ENCODE results near the gene E4F1. TPM values are rescaled to one million over a fixed set of nuclear protein-coding genes. Genes with fewer than 3 reads are reported as not detected.

E4F1 gene
- total RNA-seq, 1 experiment from 2014 or later = 34.4 TPM

DNA sequence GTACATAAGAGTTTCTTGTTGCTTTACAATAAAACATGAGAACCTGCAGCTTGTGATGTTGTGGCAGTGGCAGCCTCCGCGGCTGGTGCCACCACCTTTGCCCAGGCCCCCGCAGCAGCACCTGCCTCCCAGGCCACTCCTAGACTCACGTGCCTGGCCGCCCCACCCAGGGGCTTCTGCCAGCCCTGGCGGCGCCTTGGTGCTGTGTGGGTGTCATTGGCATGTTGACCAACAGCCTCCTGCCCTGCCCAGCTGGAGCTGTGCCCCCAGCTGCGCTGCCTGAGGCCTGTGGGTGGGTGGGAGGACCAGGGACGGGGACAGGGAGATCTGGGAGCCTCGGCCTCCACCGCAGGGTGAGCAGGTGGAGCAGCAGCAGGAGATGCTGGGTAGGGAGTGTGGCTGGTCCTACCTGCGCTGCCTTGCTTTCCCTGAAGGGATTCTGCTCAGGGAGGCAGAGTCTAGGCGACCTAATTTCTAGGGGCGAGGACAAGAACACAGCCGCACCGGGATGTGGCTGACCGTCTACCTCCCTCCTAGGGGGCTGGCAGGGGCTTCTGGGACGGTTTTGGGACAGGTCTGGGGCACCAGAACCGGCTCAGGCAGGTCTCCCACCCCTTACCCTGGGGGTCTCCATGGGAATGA, 12.4 kb downstream of the E4F1 start (continued):
- TF ChIP-seq, protein P1, sequence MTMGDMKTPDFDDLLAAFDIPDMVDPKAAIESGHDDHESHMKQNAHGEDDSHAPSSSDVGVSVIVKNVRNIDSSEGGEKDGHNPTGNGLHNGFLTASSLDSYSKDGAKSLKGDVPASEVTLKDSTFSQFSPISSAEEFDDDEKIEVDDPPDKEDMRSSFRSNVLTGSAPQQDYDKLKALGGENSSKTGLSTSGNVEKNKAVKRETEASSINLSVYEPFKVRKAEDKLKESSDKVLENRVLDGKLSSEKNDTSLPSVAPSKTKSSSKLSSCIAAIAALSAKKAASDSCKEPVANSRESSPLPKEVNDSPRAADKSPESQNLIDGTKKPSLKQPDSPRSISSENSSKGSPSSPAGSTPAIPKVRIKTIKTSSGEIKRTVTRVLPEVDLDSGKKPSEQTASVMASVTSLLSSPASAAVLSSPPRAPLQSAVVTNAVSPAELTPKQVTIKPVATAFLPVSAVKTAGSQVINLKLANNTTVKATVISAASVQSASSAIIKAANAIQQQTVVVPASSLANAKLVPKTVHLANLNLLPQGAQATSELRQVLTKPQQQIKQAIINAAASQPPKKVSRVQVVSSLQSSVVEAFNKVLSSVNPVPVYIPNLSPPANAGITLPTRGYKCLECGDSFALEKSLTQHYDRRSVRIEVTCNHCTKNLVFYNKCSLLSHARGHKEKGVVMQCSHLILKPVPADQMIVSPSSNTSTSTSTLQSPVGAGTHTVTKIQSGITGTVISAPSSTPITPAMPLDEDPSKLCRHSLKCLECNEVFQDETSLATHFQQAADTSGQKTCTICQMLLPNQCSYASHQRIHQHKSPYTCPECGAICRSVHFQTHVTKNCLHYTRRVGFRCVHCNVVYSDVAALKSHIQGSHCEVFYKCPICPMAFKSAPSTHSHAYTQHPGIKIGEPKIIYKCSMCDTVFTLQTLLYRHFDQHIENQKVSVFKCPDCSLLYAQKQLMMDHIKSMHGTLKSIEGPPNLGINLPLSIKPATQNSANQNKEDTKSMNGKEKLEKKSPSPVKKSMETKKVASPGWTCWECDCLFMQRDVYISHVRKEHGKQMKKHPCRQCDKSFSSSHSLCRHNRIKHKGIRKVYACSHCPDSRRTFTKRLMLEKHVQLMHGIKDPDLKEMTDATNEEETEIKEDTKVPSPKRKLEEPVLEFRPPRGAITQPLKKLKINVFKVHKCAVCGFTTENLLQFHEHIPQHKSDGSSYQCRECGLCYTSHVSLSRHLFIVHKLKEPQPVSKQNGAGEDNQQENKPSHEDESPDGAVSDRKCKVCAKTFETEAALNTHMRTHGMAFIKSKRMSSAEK (CRISPR knock-in tag; IDR thresholded peaks at IDR 0.05; ENCODE audit: borderline replicate concordance) = no peak
- TF ChIP-seq HMGA2 (CRISPR knock-in tag; IDR thresholded peaks at IDR 0.05) = no peak

DNA sequence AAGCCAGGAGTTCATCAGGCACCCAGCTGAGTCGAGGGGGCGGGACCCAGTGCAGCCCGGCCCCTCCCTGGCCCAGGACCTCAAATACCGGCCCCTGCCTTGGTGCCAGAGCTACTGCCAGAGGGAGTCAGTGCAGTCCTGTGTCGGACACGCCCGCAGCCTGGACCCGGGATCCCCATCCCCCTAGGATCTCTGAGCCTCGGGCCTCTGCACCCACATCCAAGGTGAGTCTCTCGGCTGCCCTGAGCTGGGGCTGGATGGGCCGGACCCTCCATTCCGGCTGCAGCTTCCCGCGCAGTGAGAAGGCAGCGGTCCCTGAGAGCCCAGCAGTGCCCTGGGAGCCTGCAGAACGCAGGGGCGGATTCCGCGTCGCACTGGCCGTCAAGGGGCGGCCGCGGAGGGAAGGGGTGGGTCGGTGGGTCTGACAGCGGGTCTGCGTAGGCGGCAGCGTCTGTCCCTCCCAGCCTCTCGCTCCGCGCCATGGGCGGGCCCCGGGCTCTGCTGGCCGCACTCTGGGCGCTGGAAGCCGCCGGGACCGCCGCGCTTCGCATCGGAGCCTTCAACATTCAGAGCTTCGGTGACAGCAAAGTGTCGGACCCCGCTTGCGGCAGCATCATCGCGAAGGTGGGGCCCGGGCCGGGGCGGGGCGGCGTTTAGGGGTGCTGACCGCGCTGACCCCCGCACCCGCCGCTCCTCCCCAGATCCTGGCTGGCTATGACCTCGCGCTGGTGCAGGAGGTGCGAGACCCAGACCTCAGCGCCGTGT, 13.1 kb downstream of the E4F1 start, which contains the start of gene DNASE1L2:
DNASE1L2 (plus strand) TSS at position 108 of the 765 bp plus-strand sequence; CDS start at position 481, 373 bp downstream.
- ChIA-PET CTCF (interaction anchor here (0.9 to 4.5 kb wide), 9 partner anchors 15 to 265 kb away, joined by 3 to 51 read pairs (median 4); partner anchors contain the start of genes CASKIN1, ECI1 and PGP), POLR2A (interaction anchor here (0.5 to 4.1 kb wide), 5 partner anchors 11 to 27 kb away, joined by 3 to 28 read pairs (median 7); partner anchors contain the start of genes ECI1 and PGP)
- H3K4me3 Mint-ChIP-seq = peak within 1 kb of the TSS; percentile 55
- no peaks in the 10 kb centered on the region for H3K9me3 Mint-ChIP-seq
- H3K36me3 Mint-ChIP-seq = no peaks in the 10 kb centered on the region
- ATAC-seq = peak; percentile 55
- H3K27ac Mint-ChIP-seq = no peak within 1 kb of the TSS
- no peaks in the 10 kb centered on the region for H3K4me1 Mint-ChIP-seq
- peak; percentile 66 for DNase-seq (ENCODE audit: low spot score)
- H3K27me3 Mint-ChIP-seq (ENCODE audit: low read depth) = peaks cover 16% of the 10 kb centered on the region
- TF ChIP-seq, protein P2, sequence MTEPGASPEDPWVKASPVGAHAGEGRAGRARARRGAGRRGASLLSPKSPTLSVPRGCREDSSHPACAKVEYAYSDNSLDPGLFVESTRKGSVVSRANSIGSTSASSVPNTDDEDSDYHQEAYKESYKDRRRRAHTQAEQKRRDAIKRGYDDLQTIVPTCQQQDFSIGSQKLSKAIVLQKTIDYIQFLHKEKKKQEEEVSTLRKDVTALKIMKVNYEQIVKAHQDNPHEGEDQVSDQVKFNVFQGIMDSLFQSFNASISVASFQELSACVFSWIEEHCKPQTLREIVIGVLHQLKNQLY (CRISPR knock-in tag; IDR thresholded peaks at IDR 0.05) = no peak
- no peak for TF ChIP-seq ETV6 (CRISPR knock-in tag; IDR thresholded peaks at IDR 0.05)
- peak; percentile 45 for TF ChIP-seq SP1 (CRISPR knock-in tag; conservative IDR thresholded peaks at IDR 0.05)
- TF ChIP-seq, protein P3, sequence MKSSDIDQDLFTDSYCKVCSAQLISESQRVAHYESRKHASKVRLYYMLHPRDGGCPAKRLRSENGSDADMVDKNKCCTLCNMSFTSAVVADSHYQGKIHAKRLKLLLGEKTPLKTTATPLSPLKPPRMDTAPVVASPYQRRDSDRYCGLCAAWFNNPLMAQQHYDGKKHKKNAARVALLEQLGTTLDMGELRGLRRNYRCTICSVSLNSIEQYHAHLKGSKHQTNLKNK (CRISPR knock-in tag; IDR thresholded peaks at IDR 0.05) = no peak
- TF ChIP-seq, protein P4, sequence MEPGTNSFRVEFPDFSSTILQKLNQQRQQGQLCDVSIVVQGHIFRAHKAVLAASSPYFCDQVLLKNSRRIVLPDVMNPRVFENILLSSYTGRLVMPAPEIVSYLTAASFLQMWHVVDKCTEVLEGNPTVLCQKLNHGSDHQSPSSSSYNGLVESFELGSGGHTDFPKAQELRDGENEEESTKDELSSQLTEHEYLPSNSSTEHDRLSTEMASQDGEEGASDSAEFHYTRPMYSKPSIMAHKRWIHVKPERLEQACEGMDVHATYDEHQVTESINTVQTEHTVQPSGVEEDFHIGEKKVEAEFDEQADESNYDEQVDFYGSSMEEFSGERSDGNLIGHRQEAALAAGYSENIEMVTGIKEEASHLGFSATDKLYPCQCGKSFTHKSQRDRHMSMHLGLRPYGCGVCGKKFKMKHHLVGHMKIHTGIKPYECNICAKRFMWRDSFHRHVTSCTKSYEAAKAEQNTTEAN (CRISPR knock-in tag; IDR thresholded peaks at IDR 0.05) = peak; percentile 48; the same call in 1 of the 2 replicates
- TF ChIP-seq GRHL2 (CRISPR knock-in tag; IDR thresholded peaks at IDR 0.05; ENCODE audit: insufficient replicate concordance, severe bottlenecking) = no peak
- no peak for TF ChIP-seq FOXJ3 (CRISPR knock-in tag; IDR thresholded peaks at IDR 0.05; ENCODE audit: borderline replicate concordance)
- TF ChIP-seq, protein P5, sequence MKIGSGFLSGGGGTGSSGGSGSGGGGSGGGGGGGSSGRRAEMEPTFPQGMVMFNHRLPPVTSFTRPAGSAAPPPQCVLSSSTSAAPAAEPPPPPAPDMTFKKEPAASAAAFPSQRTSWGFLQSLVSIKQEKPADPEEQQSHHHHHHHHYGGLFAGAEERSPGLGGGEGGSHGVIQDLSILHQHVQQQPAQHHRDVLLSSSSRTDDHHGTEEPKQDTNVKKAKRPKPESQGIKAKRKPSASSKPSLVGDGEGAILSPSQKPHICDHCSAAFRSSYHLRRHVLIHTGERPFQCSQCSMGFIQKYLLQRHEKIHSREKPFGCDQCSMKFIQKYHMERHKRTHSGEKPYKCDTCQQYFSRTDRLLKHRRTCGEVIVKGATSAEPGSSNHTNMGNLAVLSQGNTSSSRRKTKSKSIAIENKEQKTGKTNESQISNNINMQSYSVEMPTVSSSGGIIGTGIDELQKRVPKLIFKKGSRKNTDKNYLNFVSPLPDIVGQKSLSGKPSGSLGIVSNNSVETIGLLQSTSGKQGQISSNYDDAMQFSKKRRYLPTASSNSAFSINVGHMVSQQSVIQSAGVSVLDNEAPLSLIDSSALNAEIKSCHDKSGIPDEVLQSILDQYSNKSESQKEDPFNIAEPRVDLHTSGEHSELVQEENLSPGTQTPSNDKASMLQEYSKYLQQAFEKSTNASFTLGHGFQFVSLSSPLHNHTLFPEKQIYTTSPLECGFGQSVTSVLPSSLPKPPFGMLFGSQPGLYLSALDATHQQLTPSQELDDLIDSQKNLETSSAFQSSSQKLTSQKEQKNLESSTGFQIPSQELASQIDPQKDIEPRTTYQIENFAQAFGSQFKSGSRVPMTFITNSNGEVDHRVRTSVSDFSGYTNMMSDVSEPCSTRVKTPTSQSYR (CRISPR knock-in tag; IDR thresholded peaks at IDR 0.05) = 0 out of 2 replicates have a peak, but pooled peaks have one; percentile 16
- TF ChIP-seq, protein P6, sequence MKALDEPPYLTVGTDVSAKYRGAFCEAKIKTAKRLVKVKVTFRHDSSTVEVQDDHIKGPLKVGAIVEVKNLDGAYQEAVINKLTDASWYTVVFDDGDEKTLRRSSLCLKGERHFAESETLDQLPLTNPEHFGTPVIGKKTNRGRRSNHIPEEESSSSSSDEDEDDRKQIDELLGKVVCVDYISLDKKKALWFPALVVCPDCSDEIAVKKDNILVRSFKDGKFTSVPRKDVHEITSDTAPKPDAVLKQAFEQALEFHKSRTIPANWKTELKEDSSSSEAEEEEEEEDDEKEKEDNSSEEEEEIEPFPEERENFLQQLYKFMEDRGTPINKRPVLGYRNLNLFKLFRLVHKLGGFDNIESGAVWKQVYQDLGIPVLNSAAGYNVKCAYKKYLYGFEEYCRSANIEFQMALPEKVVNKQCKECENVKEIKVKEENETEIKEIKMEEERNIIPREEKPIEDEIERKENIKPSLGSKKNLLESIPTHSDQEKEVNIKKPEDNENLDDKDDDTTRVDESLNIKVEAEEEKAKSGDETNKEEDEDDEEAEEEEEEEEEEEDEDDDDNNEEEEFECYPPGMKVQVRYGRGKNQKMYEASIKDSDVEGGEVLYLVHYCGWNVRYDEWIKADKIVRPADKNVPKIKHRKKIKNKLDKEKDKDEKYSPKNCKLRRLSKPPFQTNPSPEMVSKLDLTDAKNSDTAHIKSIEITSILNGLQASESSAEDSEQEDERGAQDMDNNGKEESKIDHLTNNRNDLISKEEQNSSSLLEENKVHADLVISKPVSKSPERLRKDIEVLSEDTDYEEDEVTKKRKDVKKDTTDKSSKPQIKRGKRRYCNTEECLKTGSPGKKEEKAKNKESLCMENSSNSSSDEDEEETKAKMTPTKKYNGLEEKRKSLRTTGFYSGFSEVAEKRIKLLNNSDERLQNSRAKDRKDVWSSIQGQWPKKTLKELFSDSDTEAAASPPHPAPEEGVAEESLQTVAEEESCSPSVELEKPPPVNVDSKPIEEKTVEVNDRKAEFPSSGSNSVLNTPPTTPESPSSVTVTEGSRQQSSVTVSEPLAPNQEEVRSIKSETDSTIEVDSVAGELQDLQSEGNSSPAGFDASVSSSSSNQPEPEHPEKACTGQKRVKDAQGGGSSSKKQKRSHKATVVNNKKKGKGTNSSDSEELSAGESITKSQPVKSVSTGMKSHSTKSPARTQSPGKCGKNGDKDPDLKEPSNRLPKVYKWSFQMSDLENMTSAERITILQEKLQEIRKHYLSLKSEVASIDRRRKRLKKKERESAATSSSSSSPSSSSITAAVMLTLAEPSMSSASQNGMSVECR (CRISPR knock-in tag; IDR thresholded peaks at IDR 0.05; ENCODE audit: borderline replicate concordance) = peak; percentile 49; the same call in 1 of the 2 replicates
- TF ChIP-seq, protein P7, sequence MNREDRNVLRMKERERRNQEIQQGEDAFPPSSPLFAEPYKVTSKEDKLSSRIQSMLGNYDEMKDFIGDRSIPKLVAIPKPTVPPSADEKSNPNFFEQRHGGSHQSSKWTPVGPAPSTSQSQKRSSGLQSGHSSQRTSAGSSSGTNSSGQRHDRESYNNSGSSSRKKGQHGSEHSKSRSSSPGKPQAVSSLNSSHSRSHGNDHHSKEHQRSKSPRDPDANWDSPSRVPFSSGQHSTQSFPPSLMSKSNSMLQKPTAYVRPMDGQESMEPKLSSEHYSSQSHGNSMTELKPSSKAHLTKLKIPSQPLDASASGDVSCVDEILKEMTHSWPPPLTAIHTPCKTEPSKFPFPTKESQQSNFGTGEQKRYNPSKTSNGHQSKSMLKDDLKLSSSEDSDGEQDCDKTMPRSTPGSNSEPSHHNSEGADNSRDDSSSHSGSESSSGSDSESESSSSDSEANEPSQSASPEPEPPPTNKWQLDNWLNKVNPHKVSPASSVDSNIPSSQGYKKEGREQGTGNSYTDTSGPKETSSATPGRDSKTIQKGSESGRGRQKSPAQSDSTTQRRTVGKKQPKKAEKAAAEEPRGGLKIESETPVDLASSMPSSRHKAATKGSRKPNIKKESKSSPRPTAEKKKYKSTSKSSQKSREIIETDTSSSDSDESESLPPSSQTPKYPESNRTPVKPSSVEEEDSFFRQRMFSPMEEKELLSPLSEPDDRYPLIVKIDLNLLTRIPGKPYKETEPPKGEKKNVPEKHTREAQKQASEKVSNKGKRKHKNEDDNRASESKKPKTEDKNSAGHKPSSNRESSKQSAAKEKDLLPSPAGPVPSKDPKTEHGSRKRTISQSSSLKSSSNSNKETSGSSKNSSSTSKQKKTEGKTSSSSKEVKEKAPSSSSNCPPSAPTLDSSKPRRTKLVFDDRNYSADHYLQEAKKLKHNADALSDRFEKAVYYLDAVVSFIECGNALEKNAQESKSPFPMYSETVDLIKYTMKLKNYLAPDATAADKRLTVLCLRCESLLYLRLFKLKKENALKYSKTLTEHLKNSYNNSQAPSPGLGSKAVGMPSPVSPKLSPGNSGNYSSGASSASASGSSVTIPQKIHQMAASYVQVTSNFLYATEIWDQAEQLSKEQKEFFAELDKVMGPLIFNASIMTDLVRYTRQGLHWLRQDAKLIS (CRISPR knock-in tag; IDR thresholded peaks at IDR 0.05; ENCODE audit: borderline replicate concordance) = no peak
